Pulmonary artery endothelial cell (primary cell): ENCODE data around the gene TACR2. TPM values are rescaled to one million over a fixed set of nuclear protein-coding genes. Genes with fewer than 3 reads are reported as not detected.

Experiments
- DNase-seq: peaks from one replicate; pipeline ENCODE4 v3.0.0-alpha.2; 2011; ENCODE audit warnings: low read depth, low spot score
- total RNA-seq: library from RNA; depleted of rRNA; stranded (reverse); fragments of >200 nt; gene quantifications from 2 replicates; pipeline ENCODE4 v1.2.3, GENCODE V29; 2014

TACR2 gene
- total RNA-seq, 1 donor from 2014 or later: 0.07 TPM

- DNase-seq: no peak
Observed at GRCh38 chr10:69419744-69420126, 3.0 kb upstream of the TACR2 start.

GRCh38 chr10:69419096-69419743 lies 2.5 kb upstream of the TACR2 start:
- no peak for DNase-seq

- DNase-seq: no peak
Observed at GRCh38 chr10:69418052-69418752, 1.5 kb upstream of the TACR2 start.

GRCh38 chr10:69417542-69417941 lies 824 bp upstream of the TACR2 start:
- DNase-seq: no peak

- DNase-seq: no peak
Observed at GRCh38 chr10:69415951-69416350, 767 bp downstream of the TACR2 start.

GRCh38 chr10:69415049-69415448 lies 1.7 kb downstream of the TACR2 start:
- no peak for DNase-seq

- DNase-seq: no peak
Observed at GRCh38 chr10:69414036-69415018, 2.4 kb downstream of the TACR2 start.

- no peak for DNase-seq
Observed at GRCh38 chr10:69413221-69413865, 3.4 kb downstream of the TACR2 start.

- DNase-seq: no peak
Observed at GRCh38 chr10:69412232-69412790, 4.4 kb downstream of the TACR2 start.

- no peak for DNase-seq
Observed at GRCh38 chr10:69411476-69411875, 5.2 kb downstream of the TACR2 start.

GRCh38 chr10:69410487-69410886 lies 6.2 kb downstream of the TACR2 start:
- DNase-seq: no peak

- DNase-seq: no peak
Observed at GRCh38 chr10:69409968-69410367, 6.8 kb downstream of the TACR2 start.

- no peak for DNase-seq
Observed at GRCh38 chr10:69409176-69409495, 7.6 kb downstream of the TACR2 start.

- peak; percentile 64 for DNase-seq
Observed at GRCh38 chr10:69408318-69409175, 8.2 kb downstream of the TACR2 start.

GRCh38 chr10:69407621-69408301 lies 9.0 kb downstream of the TACR2 start:
- DNase-seq: no peak

- DNase-seq: no peak
Observed at GRCh38 chr10:69406816-69407580, 9.7 kb downstream of the TACR2 start.

GRCh38 chr10:69406302-69406811 lies 10.4 kb downstream of the TACR2 start:
- DNase-seq: no peak

GRCh38 chr10:69405221-69405620 lies 11.5 kb downstream of the TACR2 start:
- DNase-seq: no peak

GRCh38 chr10:69404786-69405185 lies 11.9 kb downstream of the TACR2 start:
- no peak for DNase-seq
